ENCODE measurements around the gene KIAA0319L.

The KIAA0319L gene

DNA sequence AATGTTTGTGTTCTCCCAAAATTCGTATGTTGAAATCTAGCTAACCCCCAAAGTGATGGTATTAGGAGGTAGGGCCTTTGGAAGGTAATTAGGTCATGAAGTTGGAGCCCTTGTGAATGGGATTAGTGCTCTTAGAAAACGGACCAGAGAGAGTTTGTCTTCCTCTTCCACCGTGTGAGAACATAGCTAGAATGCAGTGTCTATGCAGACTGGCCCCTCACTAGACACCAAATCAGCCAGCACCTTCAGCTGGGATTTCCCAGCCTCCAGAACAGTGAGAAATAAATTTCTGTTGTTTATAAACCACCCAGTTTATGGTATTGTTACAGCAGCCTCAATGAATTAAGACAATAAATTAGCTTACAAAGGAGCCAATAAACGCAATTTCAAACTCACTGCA, 58.0 kb downstream of the KIAA0319L start:
- no peak overlapping the region for H3K4me3 ChIP-seq (replicated peaks in 1 of 2; ENCODE audit: low read depth in 2 of 2, low read length in 2 of 2)
- no peak for TF ChIP-seq CTCF (IDR thresholded peaks at IDR 0.05; ENCODE audit: low read depth, low read length)
- DNase-seq (ENCODE audit: low read depth in 2 of 2): no peak

DNA sequence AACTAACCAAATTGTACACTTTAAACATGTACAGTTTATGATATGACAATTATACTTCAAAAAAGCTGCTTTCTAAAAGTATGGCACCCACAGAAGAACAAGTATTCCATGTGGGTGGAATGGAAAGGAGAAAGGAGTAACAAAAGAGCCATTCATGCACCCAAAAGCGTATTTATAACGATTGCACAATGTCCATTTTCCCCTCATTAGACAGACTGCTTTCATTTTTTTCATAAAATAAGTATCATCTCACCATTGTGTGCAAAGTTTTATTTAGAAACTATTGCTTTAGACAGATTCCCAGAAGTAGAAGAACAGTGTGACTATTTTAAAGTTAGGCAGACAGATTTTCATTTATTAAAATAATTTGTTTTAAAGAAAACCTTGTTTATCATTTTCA, 59.6 kb downstream of the KIAA0319L start:
- no peak overlapping the region for H3K4me3 ChIP-seq (replicated peaks in 1 of 2; ENCODE audit: low read depth in 2 of 2, low read length in 2 of 2)
- TF ChIP-seq CTCF (IDR thresholded peaks at IDR 0.05; ENCODE audit: low read depth, low read length): no peak
- no peak for DNase-seq (ENCODE audit: low read depth in 2 of 2)

- H3K4me3 ChIP-seq (replicated peaks in 1 of 2; ENCODE audit: low read depth in 2 of 2, low read length in 2 of 2): no peak overlapping the region
- no peak for TF ChIP-seq CTCF (IDR thresholded peaks at IDR 0.05; ENCODE audit: low read depth, low read length)
- DNase-seq (ENCODE audit: low read depth in 2 of 2): no peak
Measured at GRCh38 chr1:35490250-35490649, 67.0 kb downstream of the KIAA0319L start.

DNA sequence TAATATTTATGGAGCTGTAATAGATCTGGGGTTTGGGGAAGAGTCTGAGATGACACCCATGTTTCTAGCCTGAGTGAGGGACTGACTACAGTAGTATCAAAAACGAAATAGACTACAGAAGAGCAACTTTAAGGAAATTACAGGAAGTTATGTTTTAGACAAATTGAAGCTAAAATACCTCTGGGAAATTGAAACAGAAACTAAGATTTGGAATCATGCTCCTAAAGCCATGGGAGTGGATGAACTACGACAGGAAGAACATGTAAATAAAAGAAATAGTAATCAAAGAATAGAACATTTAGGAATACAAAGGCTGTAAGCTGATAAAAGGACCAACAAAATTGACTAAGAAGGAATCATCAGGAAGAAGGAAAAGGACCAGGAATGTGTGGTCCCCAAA, 68.9 kb downstream of the KIAA0319L start:
- TF ChIP-seq CTCF (IDR thresholded peaks at IDR 0.05; ENCODE audit: low read depth, low read length): no peak
- peak in 1 of 2 donors; percentile 16 for DNase-seq (ENCODE audit: low read depth in 2 of 2)
- no peak overlapping the region for H3K4me3 ChIP-seq (replicated peaks in 1 of 2; ENCODE audit: low read depth in 2 of 2, low read length in 2 of 2)

- TF ChIP-seq CTCF (IDR thresholded peaks at IDR 0.05; ENCODE audit: low read depth, low read length): no peak
- DNase-seq (ENCODE audit: low read depth in 2 of 2): no peak
- no peak overlapping the region for H3K4me3 ChIP-seq (replicated peaks in 1 of 2; ENCODE audit: low read depth in 2 of 2, low read length in 2 of 2)
Measured at GRCh38 chr1:35486858-35487408, 70.3 kb downstream of the KIAA0319L start.

- no peak overlapping the region for H3K4me3 ChIP-seq (replicated peaks in 1 of 2; ENCODE audit: low read depth in 2 of 2, low read length in 2 of 2)
- no peak for TF ChIP-seq CTCF (IDR thresholded peaks at IDR 0.05; ENCODE audit: low read depth, low read length)
- no peak for DNase-seq (ENCODE audit: low read depth in 2 of 2)
Measured at GRCh38 chr1:35481229-35481628, 76.0 kb downstream of the KIAA0319L start.

DNA sequence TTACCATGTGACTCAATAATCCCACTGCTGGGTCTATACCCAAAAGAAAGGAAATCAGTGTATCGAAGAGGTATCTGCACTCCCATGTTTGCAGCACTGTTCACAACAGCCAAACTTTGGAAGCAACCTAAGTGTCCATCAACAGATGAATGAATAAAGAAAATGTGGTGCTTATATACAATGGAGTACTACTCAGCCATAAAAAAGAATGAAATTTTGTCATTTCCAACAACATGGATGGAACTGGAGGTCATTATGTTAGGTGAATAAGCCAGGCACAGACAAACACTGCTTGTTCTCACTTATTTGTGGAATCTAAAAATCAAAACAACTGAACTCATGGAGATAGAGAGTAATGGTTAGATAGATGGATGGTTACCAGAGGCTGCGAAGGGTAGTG, 79.3 kb downstream of the KIAA0319L start:
- TF ChIP-seq CTCF (IDR thresholded peaks at IDR 0.05; ENCODE audit: low read depth, low read length): no peak
- H3K4me3 ChIP-seq (replicated peaks in 1 of 2; ENCODE audit: low read depth in 2 of 2, low read length in 2 of 2): no peak overlapping the region
- no peak for DNase-seq (ENCODE audit: low read depth in 2 of 2)

Measured in cardiac fibroblast (primary cell).